Measurements from ENCODE around the gene ADORA2A.

DNA sequence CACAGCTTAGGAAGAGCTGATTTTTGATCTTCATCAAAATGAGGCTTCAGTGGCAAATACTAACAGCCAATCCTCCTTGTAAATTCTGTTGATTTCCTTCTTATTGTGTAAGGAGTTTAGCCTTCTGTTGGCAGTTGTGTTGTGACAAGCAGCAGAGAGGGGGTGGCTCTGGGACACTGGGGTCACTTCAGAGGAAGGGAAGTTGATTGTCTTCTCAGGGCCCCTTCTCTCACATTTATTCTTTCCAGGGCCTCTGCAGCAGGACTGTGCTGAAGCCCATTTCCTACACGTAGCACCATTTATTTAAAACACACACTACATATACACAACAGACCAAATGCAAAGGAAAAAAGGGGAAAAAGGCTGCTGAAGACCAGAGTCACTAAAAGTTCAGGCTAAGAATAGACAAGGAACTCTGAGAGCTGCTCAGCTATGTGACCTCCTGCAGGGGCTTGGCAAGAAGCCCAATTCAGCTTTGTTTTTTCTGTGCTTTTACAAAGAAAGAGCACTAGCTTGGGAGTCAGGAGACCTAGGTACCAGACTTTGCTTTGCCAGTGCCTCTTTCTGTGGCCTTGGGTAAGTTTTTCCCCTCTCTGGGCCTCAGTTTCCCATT, 39.4 kb downstream of the ADORA2A start:
- TF ChIP-seq, protein P1, sequence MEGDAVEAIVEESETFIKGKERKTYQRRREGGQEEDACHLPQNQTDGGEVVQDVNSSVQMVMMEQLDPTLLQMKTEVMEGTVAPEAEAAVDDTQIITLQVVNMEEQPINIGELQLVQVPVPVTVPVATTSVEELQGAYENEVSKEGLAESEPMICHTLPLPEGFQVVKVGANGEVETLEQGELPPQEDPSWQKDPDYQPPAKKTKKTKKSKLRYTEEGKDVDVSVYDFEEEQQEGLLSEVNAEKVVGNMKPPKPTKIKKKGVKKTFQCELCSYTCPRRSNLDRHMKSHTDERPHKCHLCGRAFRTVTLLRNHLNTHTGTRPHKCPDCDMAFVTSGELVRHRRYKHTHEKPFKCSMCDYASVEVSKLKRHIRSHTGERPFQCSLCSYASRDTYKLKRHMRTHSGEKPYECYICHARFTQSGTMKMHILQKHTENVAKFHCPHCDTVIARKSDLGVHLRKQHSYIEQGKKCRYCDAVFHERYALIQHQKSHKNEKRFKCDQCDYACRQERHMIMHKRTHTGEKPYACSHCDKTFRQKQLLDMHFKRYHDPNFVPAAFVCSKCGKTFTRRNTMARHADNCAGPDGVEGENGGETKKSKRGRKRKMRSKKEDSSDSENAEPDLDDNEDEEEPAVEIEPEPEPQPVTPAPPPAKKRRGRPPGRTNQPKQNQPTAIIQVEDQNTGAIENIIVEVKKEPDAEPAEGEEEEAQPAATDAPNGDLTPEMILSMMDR (IDR thresholded peaks at IDR 0.05): no peak
- no peak for TF ChIP-seq POLR2AphosphoS5 (IDR thresholded peaks at IDR 0.05)
- no peak for TF ChIP-seq POLR2A (IDR thresholded peaks at IDR 0.05)

Data from breast epithelium (tissue), 3 donors.